Muscle of arm (tissue), 12 donors: ENCODE data around the gene PRICKLE1. TPM values are rescaled to one million over a fixed set of nuclear protein-coding genes. Genes with fewer than 3 reads are reported as not detected.

Experiments
- DNase-seq: peaks from one replicate; pipeline ENCODE4 v3.0.0-alpha.2; 2013
- polyA plus RNA-seq, 12 donors: library from polyadenylated mRNA; unstranded; fragments of 120-200 nt; gene quantifications; one replicate each; pipeline ENCODE4 v1.2.1, GENCODE V29; 2013; ENCODE audit not compliant: insufficient read length in 12 of 12

The PRICKLE1 gene
- polyA plus RNA-seq, 12 donors = 17.6 to 38.4 (median 26.9) TPM; not detected in 1

GRCh38 chr12:42593874-42594273 is 4.3 kb upstream of the PRICKLE1 start:
- DNase-seq = no peak

GRCh38 chr12:42590330-42590934 is 886 bp upstream of the PRICKLE1 start:
- peak; percentile 56 for DNase-seq

GRCh38 chr12:42588524-42589464 is 752 bp downstream of the PRICKLE1 start:
- DNase-seq = peak; percentile 61

GRCh38 chr12:42587601-42588523 is 1.7 kb downstream of the PRICKLE1 start:
- no peak for DNase-seq

GRCh38 chr12:42586268-42586667 is 3.3 kb downstream of the PRICKLE1 start:
- no peak for DNase-seq

GRCh38 chr12:42585841-42586216 is 3.7 kb downstream of the PRICKLE1 start:
- no peak for DNase-seq

- peak; percentile 42 for DNase-seq
Measured at GRCh38 chr12:42585154-42585840, 4.2 kb downstream of the PRICKLE1 start.

- no peak for DNase-seq
Measured at GRCh38 chr12:42584651-42585111, 4.9 kb downstream of the PRICKLE1 start.

- no peak for DNase-seq
Measured at GRCh38 chr12:42583016-42583415, 6.5 kb downstream of the PRICKLE1 start.

- no peak for DNase-seq
Measured at GRCh38 chr12:42582498-42582897, 7.0 kb downstream of the PRICKLE1 start.

- peak; percentile 87 for DNase-seq
Measured at GRCh38 chr12:42582050-42582449, 7.5 kb downstream of the PRICKLE1 start.

GRCh38 chr12:42576374-42576773 is 13.2 kb downstream of the PRICKLE1 start:
- DNase-seq = no peak

- no peak for DNase-seq
Measured at GRCh38 chr12:42575717-42576116, 13.8 kb downstream of the PRICKLE1 start.

GRCh38 chr12:42574851-42575266 is 14.7 kb downstream of the PRICKLE1 start:
- no peak for DNase-seq

GRCh38 chr12:42571327-42572009 is 18.1 kb downstream of the PRICKLE1 start:
- no peak for DNase-seq

GRCh38 chr12:42570076-42570475 is 19.5 kb downstream of the PRICKLE1 start:
- no peak for DNase-seq

- DNase-seq = no peak
Measured at GRCh38 chr12:42568952-42569915, 20.3 kb downstream of the PRICKLE1 start.

GRCh38 chr12:42565633-42566032 is 23.9 kb downstream of the PRICKLE1 start:
- no peak for DNase-seq

- DNase-seq = no peak
Measured at GRCh38 chr12:42564996-42565395, 24.6 kb downstream of the PRICKLE1 start.
